Lower lobe of right lung (tissue), 2 donors: Measurements from ENCODE around the gene ZNF333. TPM values are rescaled to one million over a fixed set of nuclear protein-coding genes. Genes with fewer than 3 reads are reported as not detected.

Experiments used
- ATAC-seq, 2 donors: fragments of 200-7000 bp; cut with Tn5 transposase; one replicate each; pipeline ENCODE4 v1.9.1; 2020 to 2022; ENCODE audit warnings: mild to moderate bottlenecking in 2 of 2, moderate library complexity in 2 of 2
- DNase-seq: peaks from one replicate; pipeline ENCODE4 v3.0.0-alpha.2; 2020
- H3K27ac ChIP-seq: fragments of 200-600 bp; one replicate; pipeline ENCODE4 v1.8.0; 2022
- H3K27me3 ChIP-seq: fragments of 200-600 bp; one replicate; pipeline ENCODE4 v1.8.0; 2022; ENCODE audit warnings: low read depth
- H3K36me3 ChIP-seq: fragments of 200-600 bp; one replicate; pipeline ENCODE4 v1.8.0; 2022; ENCODE audit warnings: mild to moderate bottlenecking
- H3K4me1 ChIP-seq: fragments of 200-600 bp; one replicate; pipeline ENCODE4 v1.8.0; 2022
- H3K4me3 ChIP-seq: fragments of 200-600 bp; one replicate; pipeline ENCODE4 v1.8.0; 2022; ENCODE audit warnings: mild to moderate bottlenecking
- H3K9me3 ChIP-seq: fragments of 200-600 bp; one replicate; pipeline ENCODE4 v1.8.0; 2022
- CTCF ChIP-seq: fragments of 200-600 bp; IDR thresholded peaks from one replicate; pipeline ENCODE4 v1.8.0; 2022; ENCODE audit warnings: antibody characterized with exemption, mild to moderate bottlenecking
- intact Hi-C: fragments of 100-400 bp; cut with DNase I; formaldehyde crosslinking; loops from one replicate; pipeline ENCODE4 v1.11.0; 2022
- total RNA-seq: library from RNA; stranded (reverse); fragmentation: NEBNext Ultra II Directional; extraction: Animal tissue kit (Norgen Biotek cat#: 25700); gene quantifications from one replicate; pipeline ENCODE4 v1.2.1, GENCODE V29; 2021
- donor health status: DM: no; HTN: yes; CAD: no; lungs with severe emphysema.

ZNF333 gene
- total RNA-seq, 1 donor from 2014 or later, result 20.0 TPM

GRCh38 chr19:14695471-14695870 is 5.6 kb downstream of the ZNF333 start:
- DNase-seq (no peak), ATAC-seq (no peak)
- no peak overlapping the region for H3K4me3 ChIP-seq
- TF ChIP-seq CTCF, result no peak
- H3K27ac ChIP-seq, result no peak overlapping the region
- no peaks in the 10 kb centered on the region for H3K27me3 ChIP-seq
- H3K9me3 ChIP-seq, result no peaks in the 10 kb centered on the region
- H3K36me3 ChIP-seq, result peaks cover 69% of the 10 kb centered on the region
- peaks cover 9% of the 10 kb centered on the region for H3K4me1 ChIP-seq
- intact Hi-C loops, result no loop called here

GRCh38 chr19:14699641-14700040 is 9.8 kb downstream of the ZNF333 start:
- Histone ChIP-seq H3K27me3 (no peaks in the 10 kb centered on the region), H3K4me3 (no peak overlapping the region), H3K27ac (no peak overlapping the region), H3K4me1 (no peaks in the 10 kb centered on the region), H3K36me3 (peaks cover 96% of the 10 kb centered on the region), H3K9me3 (no peaks in the 10 kb centered on the region)
- intact Hi-C loops, result no loop called here
- DNase-seq (no peak), ATAC-seq (no peak)
- no peak for TF ChIP-seq CTCF

DNA sequence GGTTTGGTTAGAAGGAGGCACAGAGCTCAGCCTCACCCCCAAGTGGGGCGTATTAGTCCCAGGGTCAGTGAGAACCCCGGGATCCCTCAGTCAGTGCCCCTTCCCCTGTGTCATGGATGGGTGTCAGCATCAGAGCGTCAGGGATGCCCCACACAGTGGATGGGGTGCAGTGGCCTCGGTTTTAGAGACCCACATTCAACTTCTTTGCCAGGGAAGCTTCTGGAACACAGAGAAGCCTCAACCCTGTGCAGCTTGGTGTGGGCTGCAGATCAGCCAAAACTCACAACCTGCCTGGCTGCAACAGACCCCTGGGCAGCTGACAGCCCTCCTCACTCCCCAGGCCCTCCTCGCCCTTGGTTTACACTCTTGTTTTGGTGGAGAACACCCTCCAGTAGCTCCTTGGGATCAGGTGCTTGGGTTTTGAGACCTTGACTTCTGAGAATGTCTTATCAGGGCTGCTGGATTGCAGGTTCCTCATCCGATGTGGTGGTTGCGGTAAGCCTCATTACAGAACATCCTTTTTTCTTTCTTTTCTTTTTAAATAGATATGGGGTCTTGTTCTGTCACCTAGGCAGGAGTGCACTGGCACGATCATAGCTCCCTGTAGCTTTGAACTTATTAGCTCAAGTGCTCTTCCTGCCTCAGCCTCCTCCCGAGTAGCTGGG is 11.0 kb downstream of the ZNF333 start:
- Histone ChIP-seq H3K9me3 (no peaks in the 10 kb centered on the region), H3K4me3 (no peak overlapping the region), H3K27ac (no peak overlapping the region), H3K36me3 (peaks cover 96% of the 10 kb centered on the region), H3K4me1 (no peaks in the 10 kb centered on the region), H3K27me3 (no peaks in the 10 kb centered on the region)
- intact Hi-C loops, result no loop called here
- TF ChIP-seq CTCF, result no peak
- no peak for ATAC-seq
- DNase-seq, result no peak

DNA sequence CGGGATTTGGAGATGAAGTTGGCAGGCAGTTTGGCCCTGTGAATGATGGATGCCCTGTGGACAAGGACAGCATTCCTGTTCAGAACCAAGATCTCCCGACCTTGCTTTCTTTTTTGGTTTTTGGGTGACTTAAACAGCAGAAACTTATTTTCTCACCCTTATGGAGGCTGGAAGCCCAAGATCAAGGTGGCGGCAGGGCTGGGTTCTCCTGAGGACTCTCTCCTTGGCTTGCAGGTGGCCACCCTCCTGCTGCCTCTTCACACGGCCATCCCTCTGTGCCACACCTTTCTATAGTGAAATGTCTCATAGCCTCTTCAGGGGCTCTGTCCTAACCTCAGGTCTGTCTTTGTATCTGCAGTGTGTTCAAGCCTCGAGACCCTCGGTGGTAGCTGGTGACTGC is 14.0 kb downstream of the ZNF333 start:
- H3K27me3 ChIP-seq, result no peaks in the 10 kb centered on the region
- TF ChIP-seq CTCF, result no peak
- intact Hi-C loops, result no loop called here
- H3K27ac ChIP-seq, result no peak overlapping the region
- H3K36me3 ChIP-seq, result peaks cover 94% of the 10 kb centered on the region
- no peak for ATAC-seq
- no peaks in the 10 kb centered on the region for H3K9me3 ChIP-seq
- no peaks in the 10 kb centered on the region for H3K4me1 ChIP-seq
- no peak overlapping the region for H3K4me3 ChIP-seq
- DNase-seq, result no peak

DNA sequence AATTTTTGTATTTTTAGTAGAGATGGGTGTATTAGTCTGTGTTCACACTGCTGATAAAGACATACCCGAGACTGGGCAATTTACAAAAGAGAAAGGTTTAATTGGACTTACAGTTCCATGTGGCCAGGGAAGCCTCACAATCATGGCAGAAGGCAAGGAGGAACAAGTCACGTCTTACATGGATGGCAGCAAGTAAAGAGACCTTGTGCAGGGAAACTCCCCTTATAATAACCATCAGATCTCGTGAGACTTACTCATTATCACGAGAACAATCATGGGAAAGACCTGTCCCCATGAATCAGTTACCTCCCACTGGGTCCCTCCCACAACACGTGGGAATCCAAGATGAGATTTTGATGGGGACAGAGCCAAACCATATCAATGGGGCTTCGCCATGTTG is 14.6 kb downstream of the ZNF333 start:
- no peaks in the 10 kb centered on the region for H3K4me1 ChIP-seq
- H3K27me3 ChIP-seq, result no peaks in the 10 kb centered on the region
- intact Hi-C loops, result no loop called here
- no peak overlapping the region for H3K4me3 ChIP-seq
- no peaks in the 10 kb centered on the region for H3K9me3 ChIP-seq
- ATAC-seq, result no peak
- peaks cover 94% of the 10 kb centered on the region for H3K36me3 ChIP-seq
- no peak overlapping the region for H3K27ac ChIP-seq
- DNase-seq, result no peak
- no peak for TF ChIP-seq CTCF
